WTC11 (cell line): ENCODE results near the gene MUC6. TPM values are rescaled to one million over a fixed set of nuclear protein-coding genes. Genes with fewer than 3 reads are reported as not detected.
A peak's percentile ranks its signal among the peaks of the same experiment; 100 is the strongest.

ENCODE experiments used
- ATAC-seq: fragments of 200-7000 bp; cut with Tn5 transposase; 2 replicates; pipeline ENCODE4 v1.10.0; 2021; ENCODE audit warnings: mild to moderate bottlenecking, moderate library complexity
- CTCF ChIA-PET: fragments of 300-600 bp; sonication (Branson Sonifier 250); formaldehyde crosslinking; loops from one replicate; lab custom pipeline; 2021; ENCODE audit warnings: antibody characterized with exemption; lab: Charles Lee
- POLR2A ChIA-PET: fragments of 350-600 bp; sonication (Branson Sonifier 250); formaldehyde crosslinking; loops from one replicate; lab custom pipeline; 2021; ENCODE audit warnings: antibody characterized with exemption; lab: Charles Lee
- DNase-seq: peaks from one replicate; pipeline ENCODE4 v3.0.0; 2021; ENCODE audit warnings: low spot score
- H3K27ac Mint-ChIP-seq: 2 replicates; pipeline ENCODE4 v1.8.0; 2021; ENCODE audit warnings: mixed read lengths
- H3K27me3 Mint-ChIP-seq: 2 replicates; pipeline ENCODE4 v1.8.0; 2021; ENCODE audit warnings: low read depth, mild to moderate bottlenecking, moderate library complexity, mixed read lengths
- H3K36me3 Mint-ChIP-seq: 2 replicates; pipeline ENCODE4 v1.8.0; 2021; ENCODE audit warnings: mixed read lengths
- H3K4me1 Mint-ChIP-seq: 2 replicates; pipeline ENCODE4 v1.8.0; 2022; ENCODE audit warnings: mixed read lengths
- H3K4me3 Mint-ChIP-seq: 2 replicates; pipeline ENCODE4 v1.8.0; 2021; ENCODE audit warnings: mild to moderate bottlenecking, moderate library complexity, mixed read lengths
- H3K9me3 Mint-ChIP-seq: 2 replicates; pipeline ENCODE4 v1.8.0; 2021; ENCODE audit warnings: mixed read lengths
- CREB1 ChIP-seq: sonication (generic); formaldehyde crosslinking; IDR thresholded peaks from 2 replicates; pipeline ENCODE4 v1.8.0; 2023; ENCODE audit warnings: mild to moderate bottlenecking, missing genetic modification reagents
- GRHL2 ChIP-seq: fragments of 250-450 bp; sonication (Bioruptor Pico); IDR thresholded peaks from 2 replicates; pipeline ENCODE4 v1.8.0; 2022; ENCODE audit warnings: mild to moderate bottlenecking, moderate library complexity; ENCODE audit not compliant: insufficient replicate concordance, severe bottlenecking
- MLX ChIP-seq: sonication (generic); formaldehyde crosslinking; IDR thresholded peaks from 2 replicates; pipeline ENCODE4 v1.8.1; 2023; ENCODE audit warnings: mild to moderate bottlenecking, missing genetic modification reagents, moderate library complexity
- RELA ChIP-seq: sonication (generic); formaldehyde crosslinking; IDR thresholded peaks from 2 replicates; pipeline ENCODE4 v1.8.1; 2022; ENCODE audit warnings: missing genetic modification reagents, mild to moderate bottlenecking, borderline replicate concordance
- USF1 ChIP-seq: sonication (generic); formaldehyde crosslinking; IDR thresholded peaks from 2 replicates; pipeline ENCODE4 v1.8.0; 2022; ENCODE audit warnings: mild to moderate bottlenecking, missing genetic modification reagents
- ZNF232 ChIP-seq: sonication (generic); formaldehyde crosslinking; IDR thresholded peaks from 2 replicates; pipeline ENCODE4 v1.8.0; 2022; ENCODE audit warnings: mild to moderate bottlenecking, missing genetic modification reagents
- ZNF263 ChIP-seq: sonication (generic); formaldehyde crosslinking; IDR thresholded peaks from 2 replicates; pipeline ENCODE4 v1.8.1; 2022; ENCODE audit warnings: low read depth, mild to moderate bottlenecking, moderate library complexity, missing genetic modification reagents
- ZSCAN18 ChIP-seq: fragments of 250-450 bp; sonication (Bioruptor Pico); IDR thresholded peaks from 2 replicates; pipeline ENCODE4 v2.1.2; 2022; ENCODE audit warnings: mild to moderate bottlenecking, moderate library complexity
- total RNA-seq: library from RNA; stranded (reverse); gene quantifications from 3 replicates; pipeline ENCODE4 v1.2.3, GENCODE V29; 2021
- TF ChIP-seq, protein P1 (sequence below): fragments of 200-600 bp; IDR thresholded peaks from 2 replicates; pipeline ENCODE4 v1.8.0; 2022; ENCODE audit warnings: antibody characterized with exemption
- TF ChIP-seq, protein P2 (sequence below): sonication (generic); formaldehyde crosslinking; IDR thresholded peaks from 2 replicates; pipeline ENCODE4 v1.8.1; 2023; ENCODE audit warnings: mild to moderate bottlenecking, missing genetic modification reagents, moderate library complexity
- TF ChIP-seq, protein P3 (sequence below): sonication (generic); formaldehyde crosslinking; IDR thresholded peaks from 2 replicates; pipeline ENCODE4 v1.8.0; 2023; ENCODE audit warnings: mild to moderate bottlenecking, missing genetic modification reagents

Gene MUC6
- total RNA-seq, 1 experiment from 2014 or later: 0.13 TPM

DNA sequence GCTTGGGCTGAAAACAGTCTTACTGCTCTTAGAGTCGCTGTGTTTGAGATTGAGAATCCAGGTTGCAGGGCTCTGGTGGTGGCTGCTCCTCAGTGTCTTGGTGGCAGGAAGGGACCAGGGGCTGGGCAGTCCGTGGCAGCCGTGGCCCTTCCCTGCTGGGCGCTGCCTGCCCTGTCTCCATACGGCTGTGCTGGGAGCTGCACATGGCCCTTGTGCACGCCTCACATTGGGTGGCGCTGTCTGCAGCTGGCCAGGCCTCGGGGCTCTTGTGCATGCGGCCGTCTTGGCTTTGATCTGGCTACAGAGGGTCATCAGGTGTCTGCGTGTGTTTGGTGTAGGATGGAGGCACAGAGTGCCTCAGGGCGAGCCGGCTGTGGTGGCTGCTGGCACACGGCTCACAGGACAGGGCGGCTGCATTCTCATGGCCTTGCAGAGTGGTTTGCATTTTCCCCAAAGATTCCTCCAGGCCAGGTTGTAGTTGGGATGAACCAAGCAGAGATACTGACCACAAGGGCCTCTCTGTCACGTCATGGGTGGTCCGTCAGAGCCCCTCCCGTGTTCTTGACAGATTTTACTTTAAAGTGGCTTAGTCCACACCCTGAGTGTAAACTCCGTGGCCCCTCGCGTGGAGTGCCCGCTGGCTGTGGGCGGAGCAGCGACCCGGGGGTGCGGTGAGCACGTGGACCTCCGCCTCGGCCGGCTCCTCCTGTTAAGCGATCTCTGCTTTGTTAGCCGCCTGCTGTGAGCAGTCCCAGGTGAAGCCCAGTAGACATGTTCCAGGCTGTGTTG, 34.7 kb downstream of the MUC6 start:
- DNase-seq: no peak
- Mint-ChIP-seq H3K4me3 (no peak overlapping the region), H3K36me3 (peaks cover 32% of the 10 kb centered on the region), H3K9me3 (no peaks in the 10 kb centered on the region), H3K4me1 (no peaks in the 10 kb centered on the region), H3K27me3 (no peaks in the 10 kb centered on the region), H3K27ac (peak overlapping the region; percentile 53)
- POLR2A ChIA-PET: no interaction called here
- TF ChIP-seq ZSCAN18 (no peak), RELA (no peak), GRHL2 (CRISPR knock-in tag) (no peak)
- TF ChIP-seq, protein P1, sequence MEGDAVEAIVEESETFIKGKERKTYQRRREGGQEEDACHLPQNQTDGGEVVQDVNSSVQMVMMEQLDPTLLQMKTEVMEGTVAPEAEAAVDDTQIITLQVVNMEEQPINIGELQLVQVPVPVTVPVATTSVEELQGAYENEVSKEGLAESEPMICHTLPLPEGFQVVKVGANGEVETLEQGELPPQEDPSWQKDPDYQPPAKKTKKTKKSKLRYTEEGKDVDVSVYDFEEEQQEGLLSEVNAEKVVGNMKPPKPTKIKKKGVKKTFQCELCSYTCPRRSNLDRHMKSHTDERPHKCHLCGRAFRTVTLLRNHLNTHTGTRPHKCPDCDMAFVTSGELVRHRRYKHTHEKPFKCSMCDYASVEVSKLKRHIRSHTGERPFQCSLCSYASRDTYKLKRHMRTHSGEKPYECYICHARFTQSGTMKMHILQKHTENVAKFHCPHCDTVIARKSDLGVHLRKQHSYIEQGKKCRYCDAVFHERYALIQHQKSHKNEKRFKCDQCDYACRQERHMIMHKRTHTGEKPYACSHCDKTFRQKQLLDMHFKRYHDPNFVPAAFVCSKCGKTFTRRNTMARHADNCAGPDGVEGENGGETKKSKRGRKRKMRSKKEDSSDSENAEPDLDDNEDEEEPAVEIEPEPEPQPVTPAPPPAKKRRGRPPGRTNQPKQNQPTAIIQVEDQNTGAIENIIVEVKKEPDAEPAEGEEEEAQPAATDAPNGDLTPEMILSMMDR: no peak
- CTCF ChIA-PET: no interaction called here
- no peak for ATAC-seq

- H3K27me3 Mint-ChIP-seq: no peaks in the 10 kb centered on the region
- DNase-seq (no peak), ATAC-seq (no peak)
- H3K27ac Mint-ChIP-seq: peak overlapping the region; percentile 24
- POLR2A ChIA-PET: no interaction called here
- TF ChIP-seq CREB1 (CRISPR knock-in tag): no peak
- TF ChIP-seq ZNF232 (CRISPR knock-in tag): no peak
- TF ChIP-seq ZNF263 (CRISPR knock-in tag): no peak
- no peak overlapping the region for H3K4me3 Mint-ChIP-seq
- peaks cover 40% of the 10 kb centered on the region for H3K36me3 Mint-ChIP-seq
- H3K9me3 Mint-ChIP-seq: no peaks in the 10 kb centered on the region
- no peaks in the 10 kb centered on the region for H3K4me1 Mint-ChIP-seq
- CTCF ChIA-PET: no interaction called here
These were observed 35.9 kb downstream of the MUC6 start for GRCh38 chr11:1000357-1001278.

DNA sequence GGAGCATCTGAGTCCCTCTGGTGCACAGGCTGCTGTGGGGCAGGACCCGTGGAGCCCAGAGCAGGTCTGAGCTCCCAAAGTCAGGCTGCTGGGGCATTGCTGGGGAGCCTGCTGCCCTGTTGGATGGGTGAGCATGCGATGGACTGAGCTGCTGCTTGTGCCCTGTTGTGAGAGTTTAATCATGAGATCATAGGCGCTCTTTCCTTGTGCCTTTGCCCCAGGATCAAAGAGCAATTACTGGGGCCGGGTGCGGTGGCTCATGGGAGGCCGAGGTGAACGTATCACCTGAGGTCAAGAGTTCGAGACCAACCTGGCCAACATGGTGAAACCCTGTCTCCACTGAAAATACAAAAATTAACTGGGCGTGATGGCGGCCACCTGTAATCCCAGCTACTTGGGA, 37.5 kb downstream of the MUC6 start:
- DNase-seq (no peak), ATAC-seq (no peak)
- Mint-ChIP-seq H3K27me3 (no peaks in the 10 kb centered on the region), H3K4me3 (no peak overlapping the region), H3K27ac (no peak overlapping the region), H3K9me3 (peaks cover 4% of the 10 kb centered on the region), H3K36me3 (peaks cover 42% of the 10 kb centered on the region), H3K4me1 (no peaks in the 10 kb centered on the region)
- TF ChIP-seq USF1: no peak
- TF ChIP-seq MLX (CRISPR knock-in tag): no peak
- TF ChIP-seq, protein P2, sequence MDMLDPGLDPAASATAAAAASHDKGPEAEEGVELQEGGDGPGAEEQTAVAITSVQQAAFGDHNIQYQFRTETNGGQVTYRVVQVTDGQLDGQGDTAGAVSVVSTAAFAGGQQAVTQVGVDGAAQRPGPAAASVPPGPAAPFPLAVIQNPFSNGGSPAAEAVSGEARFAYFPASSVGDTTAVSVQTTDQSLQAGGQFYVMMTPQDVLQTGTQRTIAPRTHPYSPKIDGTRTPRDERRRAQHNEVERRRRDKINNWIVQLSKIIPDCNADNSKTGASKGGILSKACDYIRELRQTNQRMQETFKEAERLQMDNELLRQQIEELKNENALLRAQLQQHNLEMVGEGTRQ: no peak
- TF ChIP-seq, protein P3, sequence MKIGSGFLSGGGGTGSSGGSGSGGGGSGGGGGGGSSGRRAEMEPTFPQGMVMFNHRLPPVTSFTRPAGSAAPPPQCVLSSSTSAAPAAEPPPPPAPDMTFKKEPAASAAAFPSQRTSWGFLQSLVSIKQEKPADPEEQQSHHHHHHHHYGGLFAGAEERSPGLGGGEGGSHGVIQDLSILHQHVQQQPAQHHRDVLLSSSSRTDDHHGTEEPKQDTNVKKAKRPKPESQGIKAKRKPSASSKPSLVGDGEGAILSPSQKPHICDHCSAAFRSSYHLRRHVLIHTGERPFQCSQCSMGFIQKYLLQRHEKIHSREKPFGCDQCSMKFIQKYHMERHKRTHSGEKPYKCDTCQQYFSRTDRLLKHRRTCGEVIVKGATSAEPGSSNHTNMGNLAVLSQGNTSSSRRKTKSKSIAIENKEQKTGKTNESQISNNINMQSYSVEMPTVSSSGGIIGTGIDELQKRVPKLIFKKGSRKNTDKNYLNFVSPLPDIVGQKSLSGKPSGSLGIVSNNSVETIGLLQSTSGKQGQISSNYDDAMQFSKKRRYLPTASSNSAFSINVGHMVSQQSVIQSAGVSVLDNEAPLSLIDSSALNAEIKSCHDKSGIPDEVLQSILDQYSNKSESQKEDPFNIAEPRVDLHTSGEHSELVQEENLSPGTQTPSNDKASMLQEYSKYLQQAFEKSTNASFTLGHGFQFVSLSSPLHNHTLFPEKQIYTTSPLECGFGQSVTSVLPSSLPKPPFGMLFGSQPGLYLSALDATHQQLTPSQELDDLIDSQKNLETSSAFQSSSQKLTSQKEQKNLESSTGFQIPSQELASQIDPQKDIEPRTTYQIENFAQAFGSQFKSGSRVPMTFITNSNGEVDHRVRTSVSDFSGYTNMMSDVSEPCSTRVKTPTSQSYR: no peak
- POLR2A ChIA-PET: interaction anchor here (0.6 to 0.7 kb wide), 2 partner anchors 16 to 150 kb away, joined by 3 to 5 read pairs; no protein-coding TSS in a partner anchor
- CTCF ChIA-PET: no interaction called here
